Activated CD8-positive, alpha-beta memory T cell treated with anti-CD3 and anti-CD28 coated beads for 1 hour (primary cell): ENCODE measurements around the gene SKI.

Experiments used
- DNase-seq, 2 donors: peaks; one replicate each; pipeline ENCODE4 v3.0.0-alpha.2; 2020; ENCODE audit warnings: low read depth in 1 of 2; ENCODE audit errors: extremely low read depth in 1 of 2

Gene SKI

GRCh38 chr1:2208309-2209239 lies 19.5 kb upstream of the SKI start:
- DNase-seq: no peak

GRCh38 chr1:2209400-2210083 lies 18.6 kb upstream of the SKI start:
- DNase-seq: no peak

- DNase-seq: no peak
These were observed 17.9 kb upstream of the SKI start for GRCh38 chr1:2210084-2210653.

GRCh38 chr1:2210786-2211185 lies 17.3 kb upstream of the SKI start:
- no peak for DNase-seq

DNA sequence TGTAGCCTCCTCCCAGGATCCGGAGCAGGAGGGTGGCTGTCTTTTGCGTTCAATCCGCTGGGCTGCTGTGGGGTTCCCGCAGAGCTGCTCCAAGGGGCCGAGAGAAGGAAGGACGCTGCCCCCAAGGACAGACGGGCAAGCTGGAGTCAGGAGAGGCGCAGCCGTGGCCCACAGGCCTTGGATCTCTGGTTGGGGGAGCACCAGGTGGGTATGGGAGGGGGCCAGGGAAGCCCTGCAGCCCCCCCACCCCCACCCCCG lies 15.9 kb upstream of the SKI start:
- DNase-seq: no peak

DNA sequence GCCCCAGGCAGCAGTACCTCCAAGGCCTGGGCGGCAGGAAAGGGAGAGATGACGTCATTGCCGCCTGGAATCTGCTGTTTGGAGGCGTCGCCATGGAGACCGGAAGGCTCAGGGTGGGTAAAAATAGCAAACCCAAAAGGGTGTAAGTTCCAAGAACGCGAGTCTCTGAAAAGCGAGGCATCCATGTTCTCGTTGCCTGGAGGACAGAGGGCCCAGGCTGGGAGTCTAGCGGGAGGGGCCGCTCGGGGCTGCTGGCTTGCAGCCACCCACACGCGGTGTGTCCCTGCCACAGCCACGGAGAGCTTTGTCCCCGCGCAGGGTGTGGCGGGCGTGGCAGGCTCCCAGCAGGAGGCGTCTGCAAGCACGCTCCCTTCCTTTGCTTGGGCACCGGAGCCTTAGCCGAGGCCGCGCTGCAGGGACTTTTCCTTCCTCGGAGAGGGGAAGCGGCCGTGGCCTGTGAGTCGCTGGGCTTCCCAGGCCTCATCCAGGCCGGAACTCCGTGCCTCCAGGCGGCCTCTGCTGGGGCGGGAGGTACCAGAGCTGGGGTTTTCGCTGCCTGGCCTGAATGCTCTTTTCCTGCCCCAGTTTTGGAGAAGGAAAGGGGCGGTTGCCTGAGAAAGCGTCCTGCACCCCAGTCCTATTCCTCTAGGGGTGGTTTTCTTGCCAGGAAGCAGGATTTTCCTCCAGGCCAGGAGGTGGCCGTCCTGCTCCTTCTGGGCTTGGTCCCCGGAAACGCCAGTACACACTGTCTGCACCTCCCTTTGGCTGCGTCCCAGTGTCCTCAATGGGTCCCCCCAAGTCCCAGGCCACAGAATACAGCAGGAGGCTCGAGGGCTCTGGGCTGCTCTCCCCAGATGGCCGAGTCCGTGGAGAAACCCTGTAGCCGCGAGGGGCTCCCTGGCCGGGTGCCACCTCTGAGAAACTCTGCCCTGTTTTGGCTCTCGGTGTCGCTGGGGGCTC lies 15.3 kb upstream of the SKI start:
- DNase-seq: peak in 1 of 2 donors; percentile 49

DNA sequence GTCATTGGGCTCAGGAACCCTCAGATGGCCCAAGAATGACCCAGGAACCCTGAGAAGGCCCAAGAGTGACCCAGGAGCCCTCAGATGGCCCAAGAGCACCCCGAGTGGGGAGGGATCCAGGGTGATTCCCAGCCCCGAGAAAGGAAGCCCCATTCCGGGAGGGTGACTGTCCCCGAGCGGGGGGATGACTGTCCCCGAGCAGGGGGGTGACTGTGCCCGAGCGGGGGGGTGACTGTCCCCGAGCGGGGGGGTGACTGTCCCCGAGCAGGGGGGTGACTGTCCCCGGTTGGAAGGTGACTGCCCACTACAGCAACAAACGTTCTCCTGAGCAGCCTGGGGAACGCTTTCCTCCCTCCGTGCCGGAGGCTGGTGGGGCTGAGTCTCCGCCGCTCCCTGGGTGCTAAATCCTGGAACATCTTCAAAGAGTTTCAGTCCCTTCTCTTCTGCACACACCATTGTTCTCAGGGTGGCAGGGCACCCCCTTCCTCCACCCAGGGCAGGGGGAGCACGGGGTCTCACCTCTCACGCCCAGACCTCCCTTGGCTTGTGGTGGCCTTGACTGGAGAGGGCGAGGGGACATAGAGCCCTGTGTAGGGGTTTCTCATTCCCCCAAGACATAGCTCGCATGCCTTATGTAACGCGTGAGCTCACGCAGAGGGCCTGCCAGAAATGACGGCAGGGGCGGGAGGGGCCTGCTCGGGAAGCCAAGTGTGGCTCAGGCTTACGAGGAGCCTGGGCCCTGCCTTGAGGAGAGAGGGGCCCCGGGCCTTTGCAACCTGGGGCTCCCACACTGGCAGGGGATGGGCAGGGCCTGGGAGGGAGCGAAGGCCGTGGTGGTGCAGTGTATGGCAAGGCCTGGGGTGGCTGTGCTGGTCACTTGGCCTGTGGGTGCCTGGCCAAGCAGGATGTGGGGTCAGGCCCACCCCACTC lies 14.3 kb upstream of the SKI start:
- no peak for DNase-seq

DNA sequence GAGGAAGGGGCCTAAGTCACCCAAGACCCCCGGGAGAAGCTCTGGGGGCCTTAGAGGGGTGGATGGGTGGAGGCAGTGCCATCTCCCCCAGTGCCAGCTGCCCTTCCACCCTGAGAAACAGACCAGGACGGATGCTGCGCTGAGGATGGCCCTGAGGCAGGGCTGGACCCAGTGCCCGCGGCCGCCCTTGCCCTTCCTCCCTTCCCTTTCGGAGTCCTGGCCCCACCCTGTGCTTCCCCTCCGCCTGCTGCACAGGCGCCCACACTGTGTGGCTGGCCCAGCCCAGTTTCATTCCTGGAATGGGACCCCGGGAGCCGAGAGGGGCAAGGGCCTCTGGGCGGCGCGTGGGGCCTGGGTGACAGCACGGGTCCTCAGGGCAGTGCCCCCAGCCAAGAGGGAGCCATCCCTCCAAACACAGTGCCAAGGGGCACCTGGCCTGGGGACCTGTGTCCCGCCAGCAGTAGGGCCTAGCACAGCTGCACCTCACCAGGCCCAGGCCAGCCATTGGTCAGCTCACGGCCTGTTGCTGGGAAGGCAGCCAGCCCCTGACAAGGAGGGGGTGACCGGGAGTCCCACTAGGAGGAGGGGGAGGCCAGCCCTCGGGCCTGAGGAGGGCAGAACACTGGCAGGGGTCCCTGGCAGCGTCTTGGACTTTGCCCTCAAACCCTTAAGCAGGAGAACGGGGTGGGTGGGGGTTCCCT lies 13.4 kb upstream of the SKI start:
- no peak for DNase-seq

DNA sequence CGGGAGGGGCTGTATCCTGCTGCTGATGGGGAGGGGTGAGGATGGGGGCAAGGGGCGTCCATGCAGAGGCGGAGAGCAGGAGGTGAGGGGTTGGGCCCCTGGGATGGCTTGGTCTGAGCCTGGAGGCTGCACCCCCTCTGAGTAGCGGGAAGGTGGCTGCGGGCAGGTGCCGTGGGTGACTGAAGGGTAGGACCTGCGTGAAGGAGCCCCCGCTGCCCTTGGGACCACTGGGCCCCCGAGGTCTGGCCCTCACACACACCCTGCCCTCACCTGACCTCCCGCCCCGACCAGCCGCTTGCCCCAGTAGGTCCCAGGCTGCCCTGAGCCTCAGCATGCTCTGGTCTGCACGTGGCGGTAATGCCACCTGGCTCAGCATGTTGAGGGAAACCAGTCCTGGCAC lies 12.8 kb upstream of the SKI start:
- DNase-seq: no peak

DNA sequence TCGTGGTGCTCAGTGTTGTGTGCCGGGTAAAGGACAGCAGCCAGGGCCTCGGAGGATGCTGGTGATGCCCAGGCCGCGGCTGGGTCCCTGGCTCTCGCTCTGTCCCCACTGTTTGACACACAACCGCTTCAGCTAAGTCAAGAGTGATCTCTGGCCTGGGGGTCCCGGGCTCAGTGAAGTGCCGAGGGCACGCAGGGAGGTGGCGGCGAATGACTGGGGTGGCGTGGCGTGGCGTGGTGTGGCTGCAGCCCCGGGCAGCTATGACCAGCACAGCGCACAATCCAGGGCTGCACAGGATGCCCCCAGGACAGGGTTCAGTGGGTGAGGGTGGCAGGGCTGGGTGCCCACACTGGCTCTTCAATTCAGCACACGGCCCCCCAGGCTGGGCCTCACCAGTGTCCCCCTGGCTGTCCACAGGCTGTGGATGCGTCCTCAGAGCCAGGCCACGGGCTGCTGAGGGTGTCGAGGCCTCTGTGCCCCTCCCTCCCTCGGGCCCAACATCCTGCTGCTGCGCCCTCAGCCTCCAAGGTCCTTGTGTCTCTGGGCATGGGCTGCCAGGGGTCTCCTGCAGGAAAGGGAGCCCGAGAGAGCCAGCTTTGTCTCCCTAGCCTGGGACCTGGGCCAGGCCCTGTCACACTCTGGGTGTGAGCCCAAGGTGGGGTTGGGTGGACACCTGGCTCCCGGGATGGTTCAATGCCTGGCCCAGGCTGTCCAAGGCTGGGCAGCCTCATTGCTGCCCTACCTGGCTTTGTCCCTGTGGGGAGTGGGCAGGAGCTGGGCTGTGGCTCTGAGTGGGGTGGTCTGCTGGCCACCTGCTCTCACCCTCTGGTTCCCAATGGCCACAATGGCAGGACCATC lies 12.0 kb upstream of the SKI start:
- no peak for DNase-seq

DNA sequence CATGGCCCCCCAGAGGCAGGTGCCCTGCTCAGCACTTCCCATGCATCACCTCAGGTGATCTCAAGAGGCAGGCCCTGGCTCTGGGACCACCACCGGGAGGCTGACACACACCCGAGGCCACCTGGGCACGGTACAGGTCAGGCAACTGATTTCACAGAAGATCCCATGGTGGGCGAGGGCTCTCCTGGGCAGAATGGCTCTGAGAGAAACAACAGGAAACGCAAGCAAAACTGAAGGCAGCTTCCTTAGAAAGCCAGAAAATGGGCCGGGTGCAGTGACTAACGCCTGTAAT lies 11.4 kb upstream of the SKI start:
- DNase-seq: no peak

DNA sequence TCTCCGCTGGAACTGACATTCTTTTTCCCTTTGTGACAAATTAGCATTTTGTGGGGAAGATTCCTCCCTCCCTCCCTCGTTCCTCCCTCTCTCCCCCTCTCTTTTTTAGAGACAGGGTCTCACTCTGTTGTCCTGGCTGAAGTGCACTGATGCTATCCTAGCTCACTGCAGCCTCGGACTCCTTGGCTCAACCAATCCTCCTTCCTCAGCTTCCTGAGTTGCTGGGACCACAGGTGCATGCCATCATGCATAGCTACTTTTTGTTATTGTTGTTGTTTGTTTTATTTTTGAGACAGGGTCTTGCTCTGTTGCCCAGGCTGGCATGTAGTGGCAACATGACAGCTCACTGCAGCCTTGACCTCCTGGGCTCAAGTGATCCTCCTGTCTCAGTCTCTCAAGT lies 6.8 kb upstream of the SKI start:
- DNase-seq: no peak

DNA sequence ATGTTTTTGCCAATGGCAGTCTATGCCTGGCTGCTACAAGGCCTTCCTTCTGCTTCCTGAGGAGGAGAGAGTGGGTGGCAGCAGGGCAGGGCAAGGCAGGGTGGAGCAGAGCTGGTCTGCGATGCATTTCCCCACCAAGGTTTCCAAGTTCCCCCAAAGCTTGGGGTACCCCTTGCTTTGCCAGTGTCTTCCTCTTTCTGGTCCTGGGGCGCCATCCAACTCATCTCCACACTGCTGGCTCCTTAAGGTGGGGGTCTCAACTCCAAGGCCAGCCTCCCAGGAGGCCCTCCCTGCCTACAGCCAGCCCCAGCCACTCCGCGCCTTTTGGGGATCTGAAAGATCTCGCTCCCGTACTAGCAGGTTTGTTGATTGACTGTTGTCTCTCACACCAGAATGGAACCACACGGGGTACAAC lies 3.9 kb upstream of the SKI start:
- DNase-seq: no peak

DNA sequence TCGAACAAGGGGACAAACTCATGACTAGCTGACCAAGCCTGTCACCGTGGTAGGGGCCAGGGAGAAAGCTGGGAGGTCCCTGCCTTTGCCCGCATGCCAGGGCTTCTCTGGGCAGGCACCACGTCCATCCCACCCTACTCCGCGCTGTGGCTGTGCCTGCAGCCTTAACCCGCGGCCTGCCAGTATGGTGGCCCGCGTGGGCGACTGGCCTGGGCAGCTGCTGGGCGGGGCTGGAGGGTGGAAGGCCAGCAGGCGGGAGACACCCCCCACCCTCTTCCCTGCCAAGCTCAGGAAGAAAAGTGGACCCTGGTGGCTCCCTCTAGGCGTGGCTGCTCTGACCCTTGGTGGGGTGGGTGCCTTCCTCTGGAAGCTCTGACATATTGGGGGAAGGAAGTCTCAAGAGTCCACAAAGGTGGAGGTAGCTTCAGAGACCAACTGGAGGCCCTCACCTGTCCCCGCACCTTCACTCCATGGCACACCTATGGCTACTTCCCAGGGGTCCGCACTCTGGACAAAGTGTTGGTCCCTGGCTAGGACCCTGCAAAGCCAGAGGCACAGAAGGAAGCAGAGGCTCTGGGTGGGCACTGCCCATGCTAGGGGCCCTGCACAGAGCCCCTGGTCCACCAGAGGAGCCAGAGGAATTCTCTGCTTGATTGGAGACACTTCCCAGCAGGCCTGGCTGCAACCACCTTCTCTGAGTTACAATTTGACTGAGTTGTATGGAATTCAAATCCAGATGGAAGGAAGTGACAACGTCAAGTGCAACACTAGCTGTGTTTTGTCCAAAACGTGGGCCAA lies 3.3 kb upstream of the SKI start:
- no peak for DNase-seq

DNA sequence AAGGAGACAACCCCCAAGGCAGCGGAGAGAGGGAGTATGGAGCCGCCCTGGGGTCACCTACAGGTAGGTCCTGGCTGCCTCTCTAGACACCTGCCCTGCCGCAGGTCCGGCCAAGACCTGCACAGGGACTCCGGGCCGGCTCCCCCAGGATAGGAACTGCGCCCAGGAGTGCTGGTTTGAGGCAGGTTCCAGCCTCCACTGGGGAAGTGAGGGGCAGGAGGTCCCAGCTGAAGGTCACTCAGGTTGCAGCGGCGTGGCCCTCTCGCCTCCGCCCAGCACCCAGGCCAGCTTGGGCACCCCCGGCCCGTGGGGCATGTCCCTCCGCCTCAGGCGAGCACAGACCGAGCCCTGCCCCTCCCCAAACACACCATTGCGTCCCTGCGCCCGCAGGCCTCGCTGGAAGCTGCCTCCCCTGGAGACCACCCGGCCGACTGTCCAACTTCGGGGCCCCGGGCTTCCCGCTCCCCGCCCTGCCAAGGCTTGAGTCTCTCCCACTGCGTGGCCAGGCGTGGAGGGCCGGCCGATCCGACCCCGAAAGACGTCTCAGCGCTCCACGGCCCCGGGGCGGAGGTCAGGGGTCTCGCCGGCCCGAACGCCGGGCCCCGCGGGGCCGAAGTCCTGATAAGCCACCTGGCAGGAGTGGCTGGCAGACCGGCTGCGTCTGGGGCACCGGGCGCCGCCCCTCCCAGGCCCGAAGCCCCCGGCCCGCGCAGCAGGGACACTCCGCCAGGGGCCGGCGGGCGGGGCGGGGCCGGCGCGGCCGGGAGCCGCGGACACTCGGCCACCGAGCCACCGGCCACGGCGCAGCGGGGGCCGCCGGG lies 1.4 kb upstream of the SKI start:
- no peak for DNase-seq

GRCh38 chr1:2227346-2228156 lies 568 bp upstream of the SKI start:
- DNase-seq: peak; percentile 79 to 89
